GM21367 (cell line): ENCODE measurements around the gene CS.
A peak's percentile ranks its signal among the peaks of the same experiment; 100 is the strongest.
"Not testable (repeated sequence)": the region's sequence is repeated elsewhere in the genome, so short reads cannot be mapped to it uniquely, and the experiment has no call there.

Source experiments
- ATAC-seq: cut with Tn5 transposase; IDR thresholded peaks from one replicate; pipeline ENCODE4 v1.9.1; 2021; ENCODE audit not compliant: unreplicated experiment

The CS gene

GRCh38 chr12:56282579-56282978 lies 17.6 kb downstream of the CS start:
- no peak for ATAC-seq

- ATAC-seq = no peak
Observed at GRCh38 chr12:56282030-56282429, 18.1 kb downstream of the CS start.

- no peak for ATAC-seq
Observed at GRCh38 chr12:56280849-56281248, 19.3 kb downstream of the CS start.

- no peak for ATAC-seq
Observed at GRCh38 chr12:56278905-56279304, 21.2 kb downstream of the CS start.

- no peak for ATAC-seq
Observed at GRCh38 chr12:56274299-56274698, 25.8 kb downstream of the CS start.

GRCh38 chr12:56272468-56272867 lies 27.7 kb downstream of the CS start:
- not testable (repeated sequence) for ATAC-seq

GRCh38 chr12:56271031-56271430 lies 29.1 kb downstream of the CS start:
- ATAC-seq = no peak

- no peak for ATAC-seq
Observed at GRCh38 chr12:56267443-56268071, 32.6 kb downstream of the CS start.

GRCh38 chr12:56266693-56267442 lies 33.3 kb downstream of the CS start, which contains the start of gene COQ10A:
TSS of gene COQ10A (plus strand) at chr12:56266942. CDS start at chr12:56267119, 177 bp downstream.
- ATAC-seq = peak; percentile 82

- not testable (repeated sequence) for ATAC-seq
Observed at GRCh38 chr12:56266068-56266692, 34.0 kb downstream of the CS start.

GRCh38 chr12:56262955-56263354 lies 37.2 kb downstream of the CS start:
- not testable (repeated sequence) for ATAC-seq

- no peak for ATAC-seq
Observed at GRCh38 chr12:56261503-56262232, 38.5 kb downstream of the CS start.

GRCh38 chr12:56260921-56261320 lies 39.2 kb downstream of the CS start:
- no peak for ATAC-seq

GRCh38 chr12:56260380-56260779 lies 39.8 kb downstream of the CS start:
- no peak for ATAC-seq

- ATAC-seq = no peak
Observed at GRCh38 chr12:56258820-56259183, 41.3 kb downstream of the CS start.

- peak; percentile 81 for ATAC-seq
Observed at GRCh38 chr12:56258068-56258819, 41.9 kb downstream of the CS start, which contains the start of gene ANKRD52. TSS of gene ANKRD52 (minus strand) at chr12:56258384. CDS start at chr12:56258269, 115 bp downstream.

GRCh38 chr12:56257491-56258067 lies 42.6 kb downstream of the CS start:
- ATAC-seq = no peak

- ATAC-seq = no peak
Observed at GRCh38 chr12:56257071-56257470, 43.1 kb downstream of the CS start.

GRCh38 chr12:56256326-56256960 lies 43.7 kb downstream of the CS start:
- no peak for ATAC-seq

GRCh38 chr12:56255671-56256070 lies 44.5 kb downstream of the CS start:
- ATAC-seq = no peak
